GM19372 (cell line): ENCODE data around the gene NPAS2.

Experiments used
- ATAC-seq: cut with Tn5 transposase; IDR thresholded peaks from one replicate; pipeline ENCODE4 v1.9.1; 2021; ENCODE audit warnings: mild to moderate bottlenecking, low read depth, moderate library complexity; ENCODE audit not compliant: unreplicated experiment

NPAS2 gene

GRCh38 chr2:100983201-100983600 is 163.3 kb downstream of the NPAS2 start:
- ATAC-seq, result no peak

- no peak for ATAC-seq
Measured at GRCh38 chr2:100983684-100984310, 163.9 kb downstream of the NPAS2 start.

- ATAC-seq, result no peak
Measured at GRCh38 chr2:100984892-100985307, 165.0 kb downstream of the NPAS2 start.

- no peak for ATAC-seq
Measured at GRCh38 chr2:100986157-100986556, 166.2 kb downstream of the NPAS2 start.

- no peak for ATAC-seq
Measured at GRCh38 chr2:100987536-100987935, 167.6 kb downstream of the NPAS2 start.

- ATAC-seq, result no peak
Measured at GRCh38 chr2:100987974-100988373, 168.0 kb downstream of the NPAS2 start.

GRCh38 chr2:100988630-100989417 is 168.9 kb downstream of the NPAS2 start:
- no peak for ATAC-seq

GRCh38 chr2:100989666-100990065 is 169.7 kb downstream of the NPAS2 start:
- no peak for ATAC-seq

GRCh38 chr2:100990166-100990565 is 170.2 kb downstream of the NPAS2 start:
- no peak for ATAC-seq

- ATAC-seq, result no peak
Measured at GRCh38 chr2:100990650-100991403, 170.9 kb downstream of the NPAS2 start.

- no peak for ATAC-seq
Measured at GRCh38 chr2:100991404-100991773, 171.4 kb downstream of the NPAS2 start.

- no peak for ATAC-seq
Measured at GRCh38 chr2:100992262-100992661, 172.3 kb downstream of the NPAS2 start.

- ATAC-seq, result no peak
Measured at GRCh38 chr2:100993294-100993693, 173.4 kb downstream of the NPAS2 start.

- no peak for ATAC-seq
Measured at GRCh38 chr2:100995309-100996075, 175.6 kb downstream of the NPAS2 start.

GRCh38 chr2:100997509-100998234 is 177.7 kb downstream of the NPAS2 start:
- no peak for ATAC-seq

GRCh38 chr2:100998235-100998573 is 178.3 kb downstream of the NPAS2 start:
- no peak for ATAC-seq

GRCh38 chr2:100999995-101000394 is 180.1 kb downstream of the NPAS2 start:
- no peak for ATAC-seq

- peak; percentile 96 for ATAC-seq
Measured at GRCh38 chr2:101001691-101002561, 182.0 kb downstream of the NPAS2 start, which contains the start of gene RPL31. Gene RPL31 (plus strand): TSS chr2:101002289. CDS start chr2:101002702, 413 bp downstream.
